PC-3 (cell line): Measurements from ENCODE around the gene MBD3. TPM values are rescaled to one million over a fixed set of nuclear protein-coding genes. Genes with fewer than 3 reads are reported as not detected.

Source experiments
- ATAC-seq: fragments of 200-7000 bp; cut with Tn5 transposase; 2 replicates; pipeline ENCODE4 v1.9.1; 2020; ENCODE audit warnings: mild to moderate bottlenecking, moderate library complexity
- BruUV-seq: library from RNA; stranded (reverse); fragments of 400-500 nt; replicated peaks from 2 replicates; lab custom pipeline; 2021; lab: Mats Ljungman, UMichigan
- CTCF ChIA-PET: fragments of 300-600 bp; sonication (Branson Sonifier 250); formaldehyde crosslinking; loops from one replicate; lab custom pipeline; 2022; ENCODE audit warnings: antibody characterized with exemption; lab: Charles Lee
- POLR2A ChIA-PET: fragments of 300-600 bp; sonication (Branson Sonifier 250); formaldehyde crosslinking; loops from one replicate; lab custom pipeline; 2022; ENCODE audit warnings: antibody characterized with exemption; ENCODE audit not compliant: unreplicated experiment; lab: Charles Lee
- DNase-seq: peaks from one replicate; pipeline ENCODE4 v3.0.0-alpha.2; 2015
- H2AFZ ChIP-seq: fragments of 300-600 bp; sonication (generic); 2 replicates; pipeline ENCODE4 v1.6.0; 2016; ENCODE audit warnings: antibody characterized with exemption, low read length
- H3F3A ChIP-seq: fragments of 300-600 bp; sonication (generic); one replicate; pipeline ENCODE4 v1.6.0; 2017; ENCODE audit warnings: antibody characterized with exemption, low read length, control low read depth, mild to moderate bottlenecking; ENCODE audit not compliant: unreplicated experiment
- H3K27ac ChIP-seq: fragments of 300-600 bp; sonication (generic); 2 replicates; pipeline ENCODE4 v1.5.1; 2016; ENCODE audit warnings: mild to moderate bottlenecking, low read length
- H3K27me3 ChIP-seq: fragments of 300-600 bp; sonication (generic); 2 replicates; pipeline ENCODE4 v1.6.1; 2016; ENCODE audit warnings: low read length, mixed read lengths
- H3K36me3 ChIP-seq: fragments of 300-600 bp; sonication (generic); 2 replicates; pipeline ENCODE4 v1.6.1; 2016; ENCODE audit warnings: low read depth, mixed run types, low read length, mixed read lengths
- H3K4me1 ChIP-seq: fragments of 300-600 bp; sonication (generic); 2 replicates; pipeline ENCODE4 v1.5.1; 2016; ENCODE audit warnings: low read length; ENCODE audit not compliant: insufficient read depth
- H3K4me2 ChIP-seq: fragments of 300-600 bp; sonication (generic); 2 replicates; pipeline ENCODE4 v1.6.0; 2016; ENCODE audit warnings: low read length
- H3K4me3 ChIP-seq: fragments of 300-600 bp; sonication (generic); 2 replicates; pipeline ENCODE4 v1.5.1; 2016; ENCODE audit warnings: mild to moderate bottlenecking, low read length, mixed read lengths
- H3K79me2 ChIP-seq: fragments of 300-600 bp; sonication (generic); 2 replicates; pipeline ENCODE4 v1.6.1; 2017; ENCODE audit warnings: low read length, mixed read lengths
- H3K9ac ChIP-seq: fragments of 300-600 bp; sonication (generic); 2 replicates; pipeline ENCODE4 v1.6.0; 2016; ENCODE audit warnings: mild to moderate bottlenecking, low read length
- H3K9me2 ChIP-seq: fragments of 300-600 bp; sonication (generic); replicated peaks from 2 replicates; pipeline ENCODE4 v1.6.1; 2016; ENCODE audit warnings: mixed run types, low read length, mixed read lengths
- H3K9me3 ChIP-seq: fragments of 300-600 bp; sonication (generic); 2 replicates; pipeline ENCODE4 v1.6.1; 2016; ENCODE audit warnings: low read length, mixed read lengths
- H4K20me1 ChIP-seq: fragments of 300-600 bp; sonication (generic); 2 replicates; pipeline ENCODE4 v1.6.1; 2016; ENCODE audit warnings: low read length, mixed read lengths
- EZH2 ChIP-seq: fragments of 300-600 bp; sonication (generic); IDR thresholded peaks from one replicate; pipeline ENCODE4 v1.6.1; 2017; ENCODE audit warnings: antibody characterized with exemption, mild to moderate bottlenecking, low read length; ENCODE audit not compliant: unreplicated experiment
- EZH2phosphoT487 ChIP-seq: fragments of 300-600 bp; sonication (generic); IDR thresholded peaks from 2 replicates; pipeline ENCODE4 v1.6.1; 2018; ENCODE audit warnings: mild to moderate bottlenecking, antibody characterized with exemption, low read length, borderline replicate concordance
- intact Hi-C: fragments of 100-400 bp; cut with micrococcal nuclease; formaldehyde crosslinking; loops from 2 replicates; pipeline ENCODE4 v1.9.0; 2023
- total RNA-seq: library from RNA; depleted of rRNA; stranded (reverse); fragments of >200 nt; gene quantifications from 2 replicates; pipeline ENCODE4 v1.2.3, GENCODE V29; 2014
- TF ChIP-seq, protein P1 (sequence below): fragments of 300-600 bp; sonication (generic); conservative IDR thresholded peaks from 2 replicates; pipeline ENCODE4 v1.5.1; 2017; ENCODE audit warnings: antibody characterized with exemption, low read depth, mild to moderate bottlenecking, low read length

The MBD3 gene
- total RNA-seq, 1 experiment from 2014 or later, result 131 TPM

DNA sequence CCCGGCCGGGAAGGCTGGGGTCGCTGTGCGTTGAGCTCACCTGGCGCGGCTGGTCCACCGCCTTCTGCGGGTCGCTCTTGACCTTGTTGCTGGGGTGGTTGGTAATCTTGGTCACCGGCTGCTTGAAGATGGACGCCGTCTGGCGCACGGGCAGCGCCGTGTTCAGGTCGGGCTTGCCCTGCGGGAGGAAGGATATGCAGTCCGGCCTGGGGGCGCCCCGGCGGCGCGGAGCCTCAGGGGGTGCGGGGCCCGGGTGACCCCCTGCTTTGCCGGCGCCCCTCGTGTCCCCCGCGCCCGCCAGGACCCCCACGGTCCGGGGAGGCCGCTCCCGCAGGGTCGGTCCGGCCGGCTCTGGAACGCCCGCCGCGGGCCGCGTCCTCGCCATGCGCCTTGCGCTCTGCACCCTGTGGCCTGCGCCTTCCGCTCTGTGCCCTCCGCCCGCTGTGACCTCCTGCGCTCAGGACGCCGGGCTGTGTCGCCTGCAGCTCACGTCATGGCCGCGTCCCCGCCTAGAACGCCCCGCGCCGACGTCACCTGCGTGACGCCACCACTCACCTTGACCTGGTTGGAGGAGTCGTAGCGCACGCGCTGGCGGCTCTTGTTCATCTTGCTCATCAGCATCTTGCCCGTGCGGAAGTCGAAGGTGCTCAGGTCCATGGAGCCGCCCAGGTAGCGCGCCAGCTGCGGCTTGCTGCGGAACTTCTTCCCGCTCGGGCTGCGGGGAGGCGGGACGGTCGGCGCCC is 8.0 kb downstream of the MBD3 start:
- H2AFZ ChIP-seq, result no peak overlapping the region
- no peaks in the 10 kb centered on the region for H3F3A ChIP-seq
- ChIA-PET CTCF (no interaction called here), POLR2A (no interaction called here)
- H3K9me2 ChIP-seq, result no peaks in the 10 kb centered on the region
- BruUV-seq, result no TSS peak
- intact Hi-C loops, result no loop called here
- no peaks in the 10 kb centered on the region for H3K4me1 ChIP-seq
- H3K27me3 ChIP-seq, result no peaks in the 10 kb centered on the region
- H3K79me2 ChIP-seq, result peaks cover 28% of the 10 kb centered on the region
- H3K9ac ChIP-seq, result no peak overlapping the region
- H3K36me3 ChIP-seq, result no peaks in the 10 kb centered on the region
- no peak overlapping the region for H3K4me3 ChIP-seq
- DNase-seq, result no peak
- H3K4me2 ChIP-seq, result no peak overlapping the region
- no peak for ATAC-seq
- no peak overlapping the region for H3K27ac ChIP-seq
- no peaks in the 10 kb centered on the region for H4K20me1 ChIP-seq
- TF ChIP-seq, protein P1, sequence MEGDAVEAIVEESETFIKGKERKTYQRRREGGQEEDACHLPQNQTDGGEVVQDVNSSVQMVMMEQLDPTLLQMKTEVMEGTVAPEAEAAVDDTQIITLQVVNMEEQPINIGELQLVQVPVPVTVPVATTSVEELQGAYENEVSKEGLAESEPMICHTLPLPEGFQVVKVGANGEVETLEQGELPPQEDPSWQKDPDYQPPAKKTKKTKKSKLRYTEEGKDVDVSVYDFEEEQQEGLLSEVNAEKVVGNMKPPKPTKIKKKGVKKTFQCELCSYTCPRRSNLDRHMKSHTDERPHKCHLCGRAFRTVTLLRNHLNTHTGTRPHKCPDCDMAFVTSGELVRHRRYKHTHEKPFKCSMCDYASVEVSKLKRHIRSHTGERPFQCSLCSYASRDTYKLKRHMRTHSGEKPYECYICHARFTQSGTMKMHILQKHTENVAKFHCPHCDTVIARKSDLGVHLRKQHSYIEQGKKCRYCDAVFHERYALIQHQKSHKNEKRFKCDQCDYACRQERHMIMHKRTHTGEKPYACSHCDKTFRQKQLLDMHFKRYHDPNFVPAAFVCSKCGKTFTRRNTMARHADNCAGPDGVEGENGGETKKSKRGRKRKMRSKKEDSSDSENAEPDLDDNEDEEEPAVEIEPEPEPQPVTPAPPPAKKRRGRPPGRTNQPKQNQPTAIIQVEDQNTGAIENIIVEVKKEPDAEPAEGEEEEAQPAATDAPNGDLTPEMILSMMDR, result no peak
- TF ChIP-seq EZH2phosphoT487 (no peak), EZH2 (no peak)
- H3K9me3 ChIP-seq, result no peaks in the 10 kb centered on the region

DNA sequence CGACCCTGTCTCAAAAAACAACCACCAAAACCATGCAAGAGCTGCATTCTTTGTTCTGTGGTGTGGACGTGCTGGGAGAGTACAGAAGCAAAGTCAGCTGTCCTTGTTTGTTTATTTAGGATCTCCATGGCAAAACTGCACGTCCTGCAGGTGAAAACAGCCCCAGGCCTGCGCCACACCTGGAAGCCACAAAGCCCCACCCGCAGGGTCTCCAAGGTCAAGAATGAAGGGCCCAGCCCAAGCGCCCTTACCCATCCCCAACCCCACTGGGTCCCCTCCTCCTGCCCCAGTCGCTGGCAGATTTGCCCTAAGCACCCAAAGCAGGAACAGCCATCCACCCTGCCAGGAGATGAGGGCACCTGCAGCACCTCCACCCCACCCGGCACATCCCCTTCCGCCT is 10.5 kb downstream of the MBD3 start:
- Histone ChIP-seq H3K4me1 (no peaks in the 10 kb centered on the region), H3K27ac (no peak overlapping the region), H2AFZ (no peak overlapping the region), H3K9me2 (no peaks in the 10 kb centered on the region), H3K9ac (no peak overlapping the region), H3K27me3 (no peaks in the 10 kb centered on the region), H3K9me3 (no peaks in the 10 kb centered on the region), H3F3A (no peaks in the 10 kb centered on the region), H3K4me3 (no peak overlapping the region), H4K20me1 (no peaks in the 10 kb centered on the region), H3K36me3 (no peaks in the 10 kb centered on the region), H3K4me2 (no peak overlapping the region), H3K79me2 (peaks cover 12% of the 10 kb centered on the region)
- ATAC-seq, result no peak
- no peak for TF ChIP-seq EZH2
- no peak for TF ChIP-seq EZH2phosphoT487
- TF ChIP-seq, protein P1, result no peak
- ChIA-PET POLR2A (no interaction called here), CTCF (no interaction called here)
- intact Hi-C loops, result no loop called here
- BruUV-seq, result no TSS peak
- no peak for DNase-seq

DNA sequence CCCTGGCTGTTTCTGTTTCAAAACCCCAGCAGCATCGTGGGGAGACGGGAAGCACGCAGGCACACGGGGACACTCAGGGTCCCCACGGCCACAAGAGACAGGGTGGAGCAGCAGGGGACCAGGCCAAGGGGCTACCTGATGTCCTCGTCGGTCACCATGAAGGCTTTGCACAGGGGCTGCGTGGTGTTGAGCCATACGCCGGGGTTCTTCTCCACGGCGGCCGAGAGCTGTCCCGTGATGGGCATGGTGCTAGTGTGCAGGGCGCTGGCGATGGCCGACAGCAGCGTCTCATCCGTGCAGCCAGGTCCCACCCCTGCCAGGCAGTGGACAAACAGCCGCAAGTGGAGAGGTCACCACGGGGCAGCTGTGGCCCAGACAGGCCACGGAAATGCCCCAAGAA is 11.7 kb downstream of the MBD3 start:
- POLR2A ChIA-PET, result no interaction called here
- CTCF ChIA-PET, result no interaction called here
- no peak overlapping the region for H3K27ac ChIP-seq
- H4K20me1 ChIP-seq, result no peaks in the 10 kb centered on the region
- H3K9me2 ChIP-seq, result no peaks in the 10 kb centered on the region
- no peaks in the 10 kb centered on the region for H3K36me3 ChIP-seq
- no peaks in the 10 kb centered on the region for H3K4me1 ChIP-seq
- no peak overlapping the region for H3K9ac ChIP-seq
- peaks cover 7% of the 10 kb centered on the region; the same call in 1 of the 2 replicates for H3K79me2 ChIP-seq
- no peak overlapping the region for H3K4me3 ChIP-seq
- no peak for TF ChIP-seq EZH2phosphoT487
- TF ChIP-seq, protein P1, result no peak
- TF ChIP-seq EZH2, result no peak
- intact Hi-C loops, result no loop called here
- no TSS peak for BruUV-seq
- DNase-seq, result no peak
- H3K4me2 ChIP-seq, result no peak overlapping the region
- ATAC-seq, result no peak
- H3K27me3 ChIP-seq, result no peaks in the 10 kb centered on the region
- H2AFZ ChIP-seq, result no peak overlapping the region
- no peaks in the 10 kb centered on the region for H3F3A ChIP-seq
- H3K9me3 ChIP-seq, result no peaks in the 10 kb centered on the region
